GM23248 (cell line): ENCODE results near the gene ABCA1.

ENCODE experiments used
- EZH2 ChIP-seq: fragments of 200-600 bp; sonication (generic); IDR thresholded peaks from 2 replicates; pipeline ENCODE4 v1.6.1; 2018; ENCODE audit warnings: antibody characterized with exemption, mild to moderate bottlenecking; ENCODE audit not compliant: insufficient read depth, poor library complexity, severe bottlenecking
- EZH2phosphoT487 ChIP-seq: fragments of 200-600 bp; sonication (generic); IDR thresholded peaks from 2 replicates; pipeline ENCODE4 v1.6.1; 2018; ENCODE audit warnings: antibody characterized with exemption, moderate library complexity, mild to moderate bottlenecking, low read depth; ENCODE audit not compliant: insufficient read depth

- no peak for TF ChIP-seq EZH2
- TF ChIP-seq EZH2phosphoT487: no peak
Observed at GRCh38 chr9:104900324-104900723, 27.6 kb downstream of the ABCA1 start.
